HG03103 (cell line): Measurements from ENCODE around the gene GPR160.
"Not testable (repeated sequence)": the region's sequence is repeated elsewhere in the genome, so short reads cannot be mapped to it uniquely, and the experiment has no call there.

ENCODE experiments used
- ATAC-seq: cut with Tn5 transposase; IDR thresholded peaks from one replicate; pipeline ENCODE4 v1.9.1; 2021; ENCODE audit warnings: low read depth; ENCODE audit not compliant: unreplicated experiment

GPR160 gene

GRCh38 chr3:170037463-170038433 lies at the start of gene GPR160:
Gene GPR160 (plus strand): TSS chr3:170037995. CDS start chr3:170083973, 45,978 bp downstream.
- ATAC-seq = peak; percentile 79

DNA sequence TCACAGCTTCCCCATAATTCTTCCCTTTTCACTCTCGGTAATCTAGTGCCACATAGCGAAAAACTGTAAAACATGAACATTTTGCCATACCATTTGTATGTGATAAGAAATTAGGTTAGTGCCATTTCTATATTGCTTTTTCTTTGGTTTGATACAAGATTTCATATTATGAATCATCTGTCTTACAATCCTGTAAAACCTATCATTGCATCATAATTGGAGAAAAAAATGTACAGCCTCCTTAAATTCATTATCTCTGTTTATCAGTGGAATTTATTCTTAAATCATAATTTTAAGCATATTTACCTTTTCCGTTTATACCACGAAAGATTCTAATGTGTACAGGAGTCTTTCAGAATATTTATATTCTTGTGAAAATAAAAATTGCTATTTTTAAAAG lies 47.4 kb upstream of the GPR160 start:
- ATAC-seq = no peak

- no peak for ATAC-seq
Measured at GRCh38 chr3:169992156-169992555, 45.6 kb upstream of the GPR160 start.

DNA sequence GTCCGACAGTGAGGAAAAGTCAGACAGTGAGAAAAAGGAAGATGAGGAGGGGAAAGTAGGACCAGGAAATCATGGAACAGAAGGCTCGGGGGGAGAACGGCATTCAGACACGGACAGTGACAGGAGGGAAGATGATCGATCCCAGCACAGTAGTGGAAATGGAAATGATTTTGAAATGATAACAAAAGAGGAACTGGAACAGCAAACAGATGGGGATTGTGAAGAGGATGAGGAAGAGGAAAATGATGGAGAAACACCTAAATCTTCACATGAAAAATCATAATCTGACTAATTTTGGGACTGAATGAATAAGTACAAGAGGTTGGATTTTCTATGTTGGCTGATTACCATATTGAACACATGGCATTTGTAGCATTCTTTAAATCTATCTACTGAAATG lies 45.0 kb upstream of the GPR160 start:
- no peak for ATAC-seq

GRCh38 chr3:169993761-169994160 lies 44.0 kb upstream of the GPR160 start:
- ATAC-seq = no peak

DNA sequence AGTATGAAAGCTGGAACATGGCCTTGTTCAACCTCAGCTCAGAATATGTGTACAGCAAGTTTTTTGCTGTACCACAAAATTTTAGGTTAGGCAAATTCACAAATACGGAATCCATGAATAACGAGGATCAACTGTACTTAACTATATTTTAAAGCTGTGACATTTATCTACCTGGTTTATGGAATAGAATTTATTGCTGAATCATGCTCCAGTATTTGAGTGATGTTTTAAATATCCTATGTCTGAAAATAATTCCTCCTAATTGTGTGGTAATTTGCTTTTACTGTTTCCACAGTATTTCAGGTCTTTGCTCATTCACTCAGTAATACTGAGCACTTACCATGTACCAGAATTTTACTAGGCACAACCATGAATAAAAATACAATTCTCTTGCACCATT lies 41.7 kb upstream of the GPR160 start:
- no peak for ATAC-seq

GRCh38 chr3:169998668-169999131 lies 39.1 kb upstream of the GPR160 start:
- peak; percentile 26 for ATAC-seq

- ATAC-seq = peak; percentile 90
Measured at GRCh38 chr3:169999433-169999832, 38.4 kb upstream of the GPR160 start.

DNA sequence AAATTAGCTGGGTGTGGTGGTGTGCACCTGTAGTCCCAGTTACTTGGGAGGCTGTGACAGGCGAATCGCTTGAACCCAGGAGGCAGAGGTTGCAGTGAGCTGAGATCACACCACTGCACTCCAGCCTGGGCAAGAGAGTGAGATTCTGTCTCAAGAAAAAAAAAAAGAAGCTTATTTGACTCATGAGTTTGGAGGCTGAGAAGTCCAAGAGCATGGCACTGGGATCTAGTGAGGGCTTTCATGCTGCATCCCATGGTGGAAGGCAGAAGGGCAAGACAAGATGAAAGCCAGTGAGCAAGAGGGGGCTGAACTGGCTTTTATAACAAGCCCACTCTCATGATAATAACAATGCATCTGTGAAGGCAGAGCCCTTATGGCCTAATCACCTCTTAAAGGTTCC lies 37.7 kb upstream of the GPR160 start:
- ATAC-seq = no peak

DNA sequence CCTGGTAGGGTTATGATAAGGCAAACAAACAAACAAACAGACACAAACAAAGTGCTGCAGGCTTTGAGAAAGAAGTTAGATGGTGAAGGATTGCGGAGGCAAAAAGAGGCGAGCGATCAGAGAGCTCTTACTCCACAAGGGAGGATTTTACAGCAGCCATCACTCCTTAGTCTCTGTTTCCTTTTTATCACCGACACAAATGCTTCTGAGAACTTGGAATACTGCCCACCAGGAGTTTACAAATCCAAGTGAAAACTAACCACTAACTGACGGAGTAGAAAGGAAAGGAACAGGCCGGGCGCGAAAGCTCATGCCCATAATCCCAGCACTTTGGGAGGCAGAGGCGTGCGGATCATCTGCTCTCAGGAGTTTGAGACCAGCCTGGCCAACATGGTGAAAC lies 35.6 kb upstream of the GPR160 start:
- no peak for ATAC-seq

- ATAC-seq = no peak
Measured at GRCh38 chr3:170002879-170003278, 34.9 kb upstream of the GPR160 start.

GRCh38 chr3:170003881-170004356 lies 33.9 kb upstream of the GPR160 start:
- ATAC-seq = no peak

DNA sequence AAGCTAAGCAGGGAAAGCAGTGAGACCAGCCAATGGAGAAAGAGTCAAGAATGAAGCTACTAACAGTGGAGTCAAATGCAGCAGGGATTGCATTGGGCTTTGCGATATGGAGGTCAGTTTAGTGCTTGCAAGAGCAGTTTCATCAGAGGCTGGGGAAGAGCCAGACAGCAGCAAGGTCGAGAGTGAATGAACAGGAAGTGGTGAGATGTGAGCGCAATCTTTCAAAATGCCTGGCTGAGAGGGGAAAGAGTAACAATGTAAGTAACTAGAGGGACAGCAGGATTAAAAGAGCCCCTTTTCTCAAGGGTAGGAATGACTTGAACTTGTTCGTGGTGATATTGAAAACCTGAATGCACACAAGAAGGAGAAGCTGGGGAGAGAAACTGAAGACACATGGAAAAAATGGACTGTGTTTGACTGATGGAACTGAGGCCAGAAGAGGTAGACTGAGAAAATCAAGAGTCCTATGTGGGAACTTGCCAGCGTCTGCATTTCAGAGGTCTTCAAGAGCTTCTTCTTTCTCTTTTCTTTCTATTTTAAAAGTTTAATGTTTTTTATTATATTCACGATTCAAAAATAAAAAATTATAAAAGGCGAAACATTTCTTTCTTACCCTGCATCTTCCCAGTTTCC lies 30.6 kb upstream of the GPR160 start:
- peak; percentile 95 for ATAC-seq

DNA sequence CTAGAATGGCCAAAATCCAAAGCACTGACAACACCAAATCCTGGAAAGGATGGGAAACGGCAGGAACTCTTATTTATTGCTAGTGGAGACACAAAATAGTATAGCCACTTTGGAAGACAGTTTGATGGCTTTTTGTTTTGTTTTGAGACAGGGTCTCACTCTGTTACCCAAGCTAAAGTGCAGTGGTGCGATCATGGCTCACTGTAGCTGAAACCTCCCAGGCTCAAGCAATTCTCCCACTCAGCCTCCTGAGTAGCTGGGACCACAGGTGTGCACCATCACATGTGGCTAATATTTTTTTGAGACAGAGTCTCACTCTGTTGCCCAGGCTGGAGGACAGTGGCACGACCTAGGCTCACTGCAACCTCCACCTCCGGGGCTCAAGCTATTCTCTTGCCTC lies 27.3 kb upstream of the GPR160 start:
- ATAC-seq = no peak

- no peak for ATAC-seq
Measured at GRCh38 chr3:170012683-170013400, 25.0 kb upstream of the GPR160 start.

GRCh38 chr3:170016057-170016456 lies 21.7 kb upstream of the GPR160 start:
- ATAC-seq = no peak

DNA sequence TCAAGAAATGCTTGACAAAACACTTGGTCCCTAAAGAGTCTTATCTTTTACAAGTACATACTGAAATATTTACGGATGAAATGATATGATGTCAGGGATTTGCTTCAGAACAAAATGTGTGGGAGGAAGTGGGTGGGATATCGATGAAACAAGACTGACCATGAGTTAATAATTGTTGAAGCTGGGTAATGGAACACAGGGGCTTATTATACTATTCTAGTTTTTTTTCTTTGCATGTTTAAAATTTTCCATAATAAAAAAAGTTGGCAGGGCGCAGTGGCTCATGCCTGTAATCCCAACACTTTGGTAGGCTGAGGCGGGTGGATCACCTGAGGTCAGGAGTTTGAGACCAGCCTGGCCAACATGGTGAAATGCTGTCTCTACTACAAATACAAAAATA lies 18.5 kb upstream of the GPR160 start:
- not testable (repeated sequence) for ATAC-seq

DNA sequence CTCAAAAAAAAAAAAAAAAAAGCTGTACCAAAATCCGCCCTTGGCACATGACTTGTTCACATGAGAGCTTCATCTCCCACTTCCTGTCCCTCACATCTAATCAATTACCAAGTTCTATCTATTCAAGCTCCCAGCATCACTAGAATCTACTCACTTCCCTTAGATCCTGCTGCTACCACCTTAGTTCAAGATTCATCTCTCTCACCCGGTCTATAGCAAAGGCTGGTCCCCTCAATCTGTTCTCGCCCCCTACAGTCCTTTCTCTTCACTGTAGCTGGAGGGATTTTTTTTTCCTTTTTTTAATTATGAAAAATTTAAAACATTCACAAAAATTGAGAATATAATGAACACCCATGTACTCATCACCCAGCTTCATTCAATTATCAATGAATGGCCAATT lies 16.7 kb upstream of the GPR160 start:
- no peak for ATAC-seq

GRCh38 chr3:170022336-170022735 lies 15.5 kb upstream of the GPR160 start:
- no peak for ATAC-seq

DNA sequence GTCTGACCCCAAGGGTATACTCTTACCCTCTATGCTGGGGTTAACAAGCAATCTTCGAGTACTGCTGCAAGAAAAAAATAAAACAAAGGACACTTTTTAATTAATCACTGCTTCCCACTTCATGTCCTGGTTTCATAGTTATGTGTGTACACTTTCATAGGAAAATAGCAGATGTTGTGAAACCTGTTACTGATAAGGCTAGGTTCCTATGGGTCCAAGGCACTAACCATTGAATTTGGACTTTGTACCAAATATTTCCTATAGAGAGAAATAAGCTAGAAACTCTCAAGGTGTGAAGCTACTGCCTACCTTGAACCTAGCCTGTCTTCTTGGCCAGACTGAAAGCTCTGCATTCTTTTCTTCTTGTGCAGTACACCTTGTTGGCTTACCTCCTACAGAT lies 14.6 kb upstream of the GPR160 start:
- ATAC-seq = no peak

DNA sequence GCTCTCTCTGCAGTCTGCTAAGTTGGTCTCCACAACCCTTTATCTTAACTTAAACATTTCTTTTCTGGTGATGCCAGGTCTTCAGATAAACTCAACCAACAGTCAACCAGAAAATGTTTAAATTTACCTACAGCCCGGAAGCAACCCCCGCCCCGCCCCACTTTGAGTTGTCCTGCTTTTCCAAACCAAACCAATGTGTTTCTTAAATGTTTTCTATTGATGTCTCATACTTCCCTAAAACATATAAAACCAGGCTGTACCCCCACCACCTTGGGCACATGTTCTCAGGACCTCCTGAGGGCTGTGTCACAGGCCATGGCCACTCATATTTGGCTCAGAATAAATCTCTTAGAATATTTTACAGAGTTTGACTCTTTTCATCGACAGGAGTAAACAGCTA lies 13.2 kb upstream of the GPR160 start:
- ATAC-seq = no peak
